Dermis lymphatic vessel endothelial cell (primary cell): ENCODE measurements around the gene POLA1. TPM values are rescaled to one million over a fixed set of nuclear protein-coding genes. Genes with fewer than 3 reads are reported as not detected.

Experiments used
- total RNA-seq: library from RNA; depleted of rRNA; stranded (reverse); fragments of >200 nt; gene quantifications from 2 replicates; pipeline ENCODE4 v1.2.1, GENCODE V29; 2014

The POLA1 gene
- total RNA-seq, result 11.5 and 12.5 TPM in 2 replicates

GRCh38 chrX:24693453-24694202 is at the start of gene POLA1:
POLA1 (plus strand) TSS chrX:24693918; CDS start chrX:24693962, 44 bp downstream.

GRCh38 chrX:24647257-24648058 is 46.3 kb upstream of the POLA1 start, which contains the start of gene PCYT1B:
PCYT1B (minus strand) TSS chrX:24647347; CDS start chrX:24647105, 242 bp downstream.

GRCh38 chrX:25015486-25016360 is 322.0 kb downstream of the POLA1 start, which contains the start of gene ARX:
ARX (minus strand) TSS chrX:25015965; CDS start chrX:25015737, 228 bp downstream.

Other genes with a start within 250 kb of the POLA1 start
- 1.1 and 2.3 TPM in 2 replicates for gene PDK3, start 228.6 kb upstream of the POLA1 start, total RNA-seq
- gene PCYT1B, start 46.6 kb upstream of the POLA1 start, total RNA-seq, result not detected in 2 replicates